GM12873 (cell line): ENCODE results near the gene SDK1.

Source experiments
- TF ChIP-seq, protein P1 (sequence below): IDR thresholded peaks from 2 replicates; pipeline ENCODE4 v1.5.1; 2012; ENCODE audit warnings: low read depth, mild to moderate bottlenecking, moderate library complexity, low read length, control low read depth; ENCODE audit not compliant: insufficient read depth; ENCODE audit errors: missing control alignments

The SDK1 gene

DNA sequence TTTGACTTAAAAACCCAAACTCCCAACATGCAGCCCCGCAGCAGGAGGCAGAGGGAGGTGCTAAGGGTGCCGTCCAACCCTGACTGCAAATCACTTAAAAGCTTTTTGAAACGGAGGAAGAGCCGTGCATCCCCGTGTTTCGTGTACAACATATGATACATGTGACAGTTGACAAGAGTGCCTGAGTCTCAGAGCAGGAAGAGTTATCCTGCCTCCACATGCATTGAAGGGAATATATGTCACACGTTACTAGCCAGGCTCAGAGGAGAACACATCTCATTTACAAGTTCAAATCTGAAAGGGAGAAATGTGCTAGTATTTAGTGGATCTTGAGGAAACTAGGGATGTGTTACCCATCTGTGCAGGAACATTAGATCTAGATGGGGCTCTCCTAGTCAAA, 69.9 kb downstream of the SDK1 start:
- TF ChIP-seq, protein P1, sequence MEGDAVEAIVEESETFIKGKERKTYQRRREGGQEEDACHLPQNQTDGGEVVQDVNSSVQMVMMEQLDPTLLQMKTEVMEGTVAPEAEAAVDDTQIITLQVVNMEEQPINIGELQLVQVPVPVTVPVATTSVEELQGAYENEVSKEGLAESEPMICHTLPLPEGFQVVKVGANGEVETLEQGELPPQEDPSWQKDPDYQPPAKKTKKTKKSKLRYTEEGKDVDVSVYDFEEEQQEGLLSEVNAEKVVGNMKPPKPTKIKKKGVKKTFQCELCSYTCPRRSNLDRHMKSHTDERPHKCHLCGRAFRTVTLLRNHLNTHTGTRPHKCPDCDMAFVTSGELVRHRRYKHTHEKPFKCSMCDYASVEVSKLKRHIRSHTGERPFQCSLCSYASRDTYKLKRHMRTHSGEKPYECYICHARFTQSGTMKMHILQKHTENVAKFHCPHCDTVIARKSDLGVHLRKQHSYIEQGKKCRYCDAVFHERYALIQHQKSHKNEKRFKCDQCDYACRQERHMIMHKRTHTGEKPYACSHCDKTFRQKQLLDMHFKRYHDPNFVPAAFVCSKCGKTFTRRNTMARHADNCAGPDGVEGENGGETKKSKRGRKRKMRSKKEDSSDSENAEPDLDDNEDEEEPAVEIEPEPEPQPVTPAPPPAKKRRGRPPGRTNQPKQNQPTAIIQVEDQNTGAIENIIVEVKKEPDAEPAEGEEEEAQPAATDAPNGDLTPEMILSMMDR, result no peak

DNA sequence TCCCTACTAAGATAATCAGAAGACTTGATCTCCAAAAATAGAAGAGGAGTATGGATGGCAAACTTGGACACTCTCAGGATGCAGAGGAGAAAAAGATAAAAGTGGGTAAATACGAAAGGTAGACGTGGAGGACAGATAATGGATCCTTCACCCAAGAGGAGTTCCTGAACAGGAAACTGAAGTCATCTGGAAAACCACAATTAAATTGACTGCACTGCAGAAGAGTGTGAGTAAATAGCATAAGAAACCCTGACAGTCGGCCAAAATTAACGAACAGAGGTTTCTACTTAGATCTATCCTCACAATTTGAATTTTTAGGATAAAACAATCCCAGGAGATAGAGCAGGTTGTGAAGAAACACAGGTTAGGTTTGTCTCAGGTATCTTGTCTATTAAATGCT, 70.5 kb downstream of the SDK1 start:
- TF ChIP-seq, protein P1, result no peak

DNA sequence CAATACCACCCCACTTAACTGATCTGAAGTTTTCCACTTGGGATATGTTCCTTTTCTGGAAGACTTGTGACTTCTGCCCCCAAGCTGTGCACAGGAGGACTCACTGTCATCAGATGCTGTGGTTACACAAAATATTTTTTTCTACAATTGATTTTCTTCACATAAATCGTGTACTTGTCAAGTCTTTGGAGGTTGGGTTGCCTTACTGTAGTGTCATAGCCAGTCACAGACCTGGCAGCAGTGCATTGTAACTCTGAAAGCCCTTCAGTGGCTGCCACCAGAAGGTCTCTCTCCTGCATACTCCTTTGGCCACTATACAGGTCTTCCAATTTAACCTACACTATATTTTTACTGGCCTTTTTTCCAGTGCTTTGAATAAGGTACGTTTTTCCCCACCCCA, 73.2 kb downstream of the SDK1 start:
- TF ChIP-seq, protein P1, result no peak

DNA sequence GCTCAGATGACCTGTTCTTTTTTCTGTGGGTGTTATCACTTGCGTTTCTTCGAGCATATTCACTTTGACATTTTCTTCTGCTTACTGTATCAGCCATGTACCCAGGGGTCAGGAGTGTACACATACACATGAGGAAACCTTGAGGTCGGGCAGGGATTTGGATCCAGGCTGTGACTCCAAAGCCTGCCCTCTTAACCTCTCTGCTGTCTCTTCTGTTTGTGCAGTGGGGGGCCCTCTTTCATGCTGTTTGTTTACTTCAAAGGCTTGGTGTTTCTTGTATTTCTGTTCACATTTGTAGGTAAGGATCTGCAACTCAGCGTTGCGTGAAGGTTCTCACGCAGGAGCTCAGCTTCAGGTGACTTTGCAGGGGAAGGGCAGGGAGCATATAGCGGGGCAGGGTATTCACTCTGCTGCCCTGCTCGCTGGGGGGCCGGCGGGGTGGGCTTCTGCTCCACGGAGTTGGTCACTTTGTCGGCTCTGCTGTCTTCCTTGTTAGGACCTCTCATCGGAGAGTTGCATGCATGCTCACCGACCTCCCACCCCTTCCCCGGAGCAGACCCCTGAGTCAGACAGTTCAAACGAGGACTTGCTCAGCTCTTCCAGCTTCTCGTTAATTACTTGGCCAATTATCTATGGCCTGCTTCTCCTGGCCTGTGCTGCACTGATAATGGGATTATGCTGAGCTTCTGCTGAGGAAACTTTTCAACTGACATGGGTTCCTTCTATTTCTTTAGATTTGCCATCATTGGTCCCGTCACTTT, 77.5 kb downstream of the SDK1 start:
- TF ChIP-seq, protein P1, result no peak

DNA sequence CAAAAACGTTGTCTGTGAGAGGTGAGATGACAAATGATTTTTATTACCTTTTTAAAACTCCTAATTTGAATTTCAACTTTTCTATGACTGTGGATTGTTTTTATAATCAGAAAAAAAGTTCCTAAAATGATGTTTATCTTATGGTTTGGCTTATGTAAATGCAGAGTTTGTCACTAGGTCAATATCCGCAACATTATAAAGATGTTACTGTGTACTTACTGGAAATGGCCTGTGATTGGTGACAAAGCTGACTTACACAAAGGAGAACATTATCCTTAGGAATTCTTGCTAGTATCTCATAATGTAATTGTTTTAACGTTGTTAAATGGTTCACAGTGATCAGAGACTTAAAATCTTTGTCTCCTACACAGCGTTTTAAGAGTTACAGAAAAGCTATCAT, 79.0 kb downstream of the SDK1 start:
- TF ChIP-seq, protein P1, result no peak

DNA sequence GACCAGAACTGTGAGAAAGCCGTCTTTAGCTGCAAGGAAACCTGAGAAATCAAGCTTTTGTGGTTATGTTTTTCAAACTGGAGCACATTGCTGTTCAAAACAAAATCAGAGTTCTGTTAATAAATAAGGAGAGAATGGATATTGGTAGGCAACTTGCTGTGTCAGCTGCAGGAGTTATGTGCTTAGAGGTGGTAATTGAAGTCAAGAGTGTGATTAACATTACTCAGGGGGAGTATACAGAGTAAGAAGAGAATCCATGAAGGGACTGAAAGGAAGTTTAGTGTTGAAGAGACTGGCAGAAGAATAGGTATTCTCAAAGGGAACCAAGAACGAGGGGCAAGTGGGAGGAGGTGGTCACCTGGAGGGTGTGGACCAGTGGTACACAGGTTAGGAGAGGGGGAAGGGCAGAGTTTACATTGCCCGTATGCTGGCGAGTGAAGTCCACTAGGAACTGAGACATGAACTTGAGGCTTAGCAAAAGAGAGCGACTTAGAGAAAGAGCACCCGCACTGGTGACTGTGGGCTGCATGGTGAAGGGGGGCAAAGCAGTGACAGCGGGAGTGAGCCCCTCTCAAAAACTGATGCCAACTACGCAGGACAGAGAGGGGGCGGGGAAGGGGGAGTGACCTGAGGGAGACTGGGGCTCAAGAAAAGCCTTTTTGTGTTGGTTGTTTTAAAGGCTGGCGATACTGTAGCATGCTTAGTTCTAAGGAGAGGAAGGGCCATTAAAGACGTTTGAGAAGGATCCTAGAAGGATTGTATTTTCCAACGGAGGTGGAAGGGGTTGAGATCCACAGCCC, 80.0 kb downstream of the SDK1 start:
- TF ChIP-seq, protein P1, result no peak

DNA sequence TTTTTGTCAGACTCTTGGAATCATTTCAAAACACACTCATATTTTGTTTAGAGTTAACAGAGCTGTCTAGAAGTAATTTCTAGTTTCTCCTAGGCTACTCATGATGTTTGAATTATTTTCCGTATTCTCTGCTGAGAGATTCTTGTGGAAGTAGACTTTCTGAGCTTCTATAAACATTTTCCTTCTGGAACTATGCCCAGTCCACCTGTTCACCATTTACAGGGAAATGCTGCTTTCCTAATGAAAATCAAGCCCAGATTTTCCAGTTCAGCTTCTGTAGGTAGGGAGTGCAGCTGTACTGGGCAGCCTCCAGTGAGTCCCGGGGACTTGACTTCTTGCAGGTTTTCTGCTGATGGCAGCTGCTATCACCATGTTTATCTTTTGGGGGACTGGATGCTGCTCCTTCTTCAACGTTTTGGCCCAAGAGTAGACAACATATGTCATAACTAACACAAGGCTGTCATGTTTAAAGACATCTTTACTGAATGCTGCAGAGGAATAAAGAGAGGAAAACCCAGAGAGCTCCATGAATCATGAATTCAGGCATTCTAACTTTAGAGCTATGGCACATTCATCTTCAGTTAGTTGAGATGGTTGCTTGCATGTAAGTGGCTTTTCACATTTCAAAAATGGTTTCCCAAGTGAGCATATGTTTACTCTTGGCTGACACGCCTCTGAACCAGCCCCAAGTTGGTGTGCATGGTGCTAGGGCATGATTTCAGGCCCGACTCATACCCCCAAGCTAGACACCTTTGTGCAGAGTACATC, 85.6 kb downstream of the SDK1 start:
- TF ChIP-seq, protein P1, result no peak
